ENCODE data around the gene SLC16A5.
"Not testable (repeated sequence)": the region's sequence is repeated elsewhere in the genome, so short reads cannot be mapped to it uniquely, and the experiment has no call there.

The SLC16A5 gene

GRCh38 chr17:75111777-75112335, 24.1 kb downstream of the SLC16A5 start:
- DNase-seq (ENCODE audit: low spot score): no peak

GRCh38 chr17:75113798-75114551, 26.2 kb downstream of the SLC16A5 start:
- peak; percentile 97 for DNase-seq (ENCODE audit: low spot score)

GRCh38 chr17:75114552-75115314, 27.0 kb downstream of the SLC16A5 start:
- peak; percentile 77 for DNase-seq (ENCODE audit: low spot score)

GRCh38 chr17:75115555-75115954, 27.8 kb downstream of the SLC16A5 start:
- DNase-seq (ENCODE audit: low spot score): peak; percentile 76

GRCh38 chr17:75116737-75117136, 29.0 kb downstream of the SLC16A5 start:
- DNase-seq (ENCODE audit: low spot score): no peak

GRCh38 chr17:75118307-75118706, 30.6 kb downstream of the SLC16A5 start:
- no peak for DNase-seq (ENCODE audit: low spot score)

GRCh38 chr17:75124041-75124818, 36.5 kb downstream of the SLC16A5 start:
- peak; percentile 98 for DNase-seq (ENCODE audit: low spot score)

GRCh38 chr17:75124819-75125162, 37.0 kb downstream of the SLC16A5 start:
- DNase-seq (ENCODE audit: low spot score): no peak

GRCh38 chr17:75125984-75126383, 38.2 kb downstream of the SLC16A5 start:
- no peak for DNase-seq (ENCODE audit: low spot score)

GRCh38 chr17:75126954-75127353, 39.2 kb downstream of the SLC16A5 start:
- no peak for DNase-seq (ENCODE audit: low spot score)

GRCh38 chr17:75127936-75128335, 40.2 kb downstream of the SLC16A5 start:
- DNase-seq (ENCODE audit: low spot score): not testable (repeated sequence)

- no peak for DNase-seq (ENCODE audit: low spot score)
These were observed 41.1 kb downstream of the SLC16A5 start for GRCh38 chr17:75128694-75129505.

- no peak for DNase-seq (ENCODE audit: low spot score)
These were observed 41.8 kb downstream of the SLC16A5 start for GRCh38 chr17:75129576-75129975.

GRCh38 chr17:75130059-75130631, 42.4 kb downstream of the SLC16A5 start:
- DNase-seq (ENCODE audit: low spot score): no peak

- DNase-seq (ENCODE audit: low spot score): peak; percentile 78
These were observed 43.0 kb downstream of the SLC16A5 start for GRCh38 chr17:75130632-75131277.

- DNase-seq (ENCODE audit: low spot score): peak; percentile 83
These were observed 43.7 kb downstream of the SLC16A5 start, which contains the start of gene NT5C for GRCh38 chr17:75131278-75132017. NT5C (minus strand) TSS chr17:75131742; CDS start chr17:75131707, 35 bp downstream.

GRCh38 chr17:75132018-75133000, 44.6 kb downstream of the SLC16A5 start:
- DNase-seq (ENCODE audit: low spot score): not testable (repeated sequence)

- no peak for DNase-seq (ENCODE audit: low spot score)
These were observed 45.2 kb downstream of the SLC16A5 start for GRCh38 chr17:75133001-75133400.

All from hematopoietic multipotent progenitor cell treated with erythropoietin and hydrocortisone succinate and interleukin-3 and kit ligand, for 17 days (in vitro differentiated cells).